ENCODE data around the gene WDR43. TPM values are rescaled to one million over a fixed set of nuclear protein-coding genes. Genes with fewer than 3 reads are reported as not detected.

Gene WDR43
- total RNA-seq, 6 experiments from 2014 or later: 17.9 to 23.8 (median 22.5) TPM

DNA sequence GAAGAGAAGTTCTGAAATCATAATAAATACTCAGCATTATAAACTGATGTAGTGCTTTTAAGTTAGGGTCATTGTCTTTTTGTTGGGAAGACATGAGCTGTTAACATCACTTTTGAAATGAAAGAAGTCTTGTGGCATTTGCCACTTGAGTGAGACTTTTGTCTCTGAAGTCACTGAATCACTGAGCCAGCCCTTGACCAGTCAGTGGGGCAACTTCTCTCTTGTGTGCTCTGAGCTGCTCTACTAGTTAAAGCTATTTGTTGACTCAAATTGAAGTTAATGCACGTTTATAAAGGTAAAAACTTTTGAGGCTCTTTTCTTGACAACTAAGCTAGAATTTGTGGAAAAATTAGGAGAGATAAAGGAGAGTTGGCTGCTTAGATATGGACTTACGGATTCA is 6.7 kb downstream of the WDR43 start:
- DNase-seq (no peak), ATAC-seq (no peak)
- Histone ChIP-seq H3K27me3 (no peaks in the 10 kb centered on the region), H3K9me3 (no peaks in the 10 kb centered on the region), H3K4me3 (no peak overlapping the region), H3K4me1 (peaks cover 0 to 31% (median 6%) of the 10 kb centered on the region in 4 donors), H3K36me3 (peaks cover 0 to 8% (median 3%) of the 10 kb centered on the region in 4 donors), H3K27ac (no peak overlapping the region)
- intact Hi-C loops (cut with DNase I): no loop called here
- 57% methylated on average over 2 of the region's 2 CpGs for WGBS (ENCODE audit: insufficient coverage, low coverage, low lambda C conversion rate, missing lambda C conversion rate)
- TF ChIP-seq POLR2A (IDR thresholded peaks at IDR 0.05): no peak
- TF ChIP-seq, protein P1, sequence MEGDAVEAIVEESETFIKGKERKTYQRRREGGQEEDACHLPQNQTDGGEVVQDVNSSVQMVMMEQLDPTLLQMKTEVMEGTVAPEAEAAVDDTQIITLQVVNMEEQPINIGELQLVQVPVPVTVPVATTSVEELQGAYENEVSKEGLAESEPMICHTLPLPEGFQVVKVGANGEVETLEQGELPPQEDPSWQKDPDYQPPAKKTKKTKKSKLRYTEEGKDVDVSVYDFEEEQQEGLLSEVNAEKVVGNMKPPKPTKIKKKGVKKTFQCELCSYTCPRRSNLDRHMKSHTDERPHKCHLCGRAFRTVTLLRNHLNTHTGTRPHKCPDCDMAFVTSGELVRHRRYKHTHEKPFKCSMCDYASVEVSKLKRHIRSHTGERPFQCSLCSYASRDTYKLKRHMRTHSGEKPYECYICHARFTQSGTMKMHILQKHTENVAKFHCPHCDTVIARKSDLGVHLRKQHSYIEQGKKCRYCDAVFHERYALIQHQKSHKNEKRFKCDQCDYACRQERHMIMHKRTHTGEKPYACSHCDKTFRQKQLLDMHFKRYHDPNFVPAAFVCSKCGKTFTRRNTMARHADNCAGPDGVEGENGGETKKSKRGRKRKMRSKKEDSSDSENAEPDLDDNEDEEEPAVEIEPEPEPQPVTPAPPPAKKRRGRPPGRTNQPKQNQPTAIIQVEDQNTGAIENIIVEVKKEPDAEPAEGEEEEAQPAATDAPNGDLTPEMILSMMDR (IDR thresholded peaks at IDR 0.05): no peak

DNA sequence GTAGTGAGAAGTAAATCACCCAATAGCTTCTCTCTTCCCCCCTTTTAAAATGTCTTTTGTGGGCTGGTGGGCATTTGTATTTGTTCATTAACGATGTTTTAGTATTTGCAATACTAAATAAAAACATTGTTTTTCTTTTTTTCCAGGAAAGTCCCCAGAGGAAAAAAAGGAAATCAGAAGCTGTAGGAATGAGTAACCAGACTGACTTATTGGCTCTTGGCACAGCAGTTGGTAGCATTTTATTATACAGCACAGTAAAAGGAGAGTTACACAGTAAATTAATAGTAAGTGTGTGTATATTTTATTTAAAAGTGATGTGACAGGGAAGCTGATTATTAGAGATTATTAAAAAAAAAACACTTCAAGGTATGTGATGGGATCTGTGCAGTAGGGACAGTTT is 7.4 kb downstream of the WDR43 start:
- no peaks in the 10 kb centered on the region for H3K27me3 ChIP-seq
- TF ChIP-seq, protein P1 (IDR thresholded peaks at IDR 0.05): no peak
- no peak for TF ChIP-seq POLR2A (IDR thresholded peaks at IDR 0.05)

DNA sequence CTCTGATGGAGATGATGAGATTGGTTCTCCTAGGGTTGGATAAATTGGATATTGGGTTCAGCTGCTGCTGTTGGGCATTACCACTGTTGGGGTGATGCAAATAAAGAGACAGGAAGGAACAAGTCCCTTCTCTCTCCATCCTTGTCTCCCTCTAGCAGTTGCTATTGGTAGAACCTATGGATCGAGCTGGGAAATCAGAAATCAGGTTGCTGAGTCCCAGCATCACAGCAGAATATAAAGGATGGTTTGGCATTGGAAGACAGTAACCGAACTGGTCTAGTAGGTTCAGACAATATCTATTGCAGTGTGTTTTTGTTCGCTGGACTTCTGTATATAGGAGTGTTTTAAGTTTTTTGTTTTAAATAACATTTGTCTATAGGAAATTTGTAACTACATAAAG is 8.1 kb downstream of the WDR43 start:
- H3K36me3 ChIP-seq: peaks cover 6 to 22% (median 13%) of the 10 kb centered on the region in 4 donors
- TF ChIP-seq POLR2A (IDR thresholded peaks at IDR 0.05): no peak
- TF ChIP-seq, protein P1 (IDR thresholded peaks at IDR 0.05): no peak
- no peak for DNase-seq

More for the DNA sequence above, 7.4 kb downstream of the WDR43 start:
- Histone ChIP-seq H3K4me1 (peaks cover 0 to 27% (median 3%) of the 10 kb centered on the region in 4 donors), H3K4me3 (no peak overlapping the region), H3K27ac (no peak overlapping the region), H3K36me3 (peaks cover 5 to 15% (median 9%) of the 10 kb centered on the region in 4 donors), H3K9me3 (no peaks in the 10 kb centered on the region)
- WGBS (ENCODE audit: insufficient coverage, low coverage, low lambda C conversion rate, missing lambda C conversion rate): 50% methylated on average over 1 of the region's 1 CpG
- intact Hi-C loops (cut with DNase I): no loop called here
- DNase-seq (no peak), ATAC-seq (no peak)

DNA sequence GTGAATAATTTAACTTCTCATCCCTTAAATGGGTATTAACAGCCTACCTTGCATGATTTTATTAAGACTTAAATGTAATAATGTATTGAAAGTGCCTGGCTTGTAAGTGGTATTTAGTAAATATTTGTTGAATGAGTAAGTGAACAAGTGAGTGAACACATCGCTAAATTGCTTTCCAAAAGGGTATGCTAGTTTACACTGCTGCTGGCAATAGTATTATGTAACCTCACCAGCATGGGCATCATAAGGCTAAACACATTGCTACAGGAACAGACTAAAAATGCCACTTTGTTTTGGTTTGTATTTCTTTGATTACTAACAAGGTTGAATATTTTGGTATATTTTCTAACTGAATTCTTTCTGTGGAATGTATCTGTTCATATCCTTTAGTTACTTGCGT is 9.8 kb downstream of the WDR43 start:
- H3K4me3 ChIP-seq: no peak overlapping the region
- WGBS (ENCODE audit: insufficient coverage, low coverage, low lambda C conversion rate, missing lambda C conversion rate): 55% methylated on average over 2 of the region's 2 CpGs
- H3K4me1 ChIP-seq: peaks cover 0 to 6% (median 0%) of the 10 kb centered on the region in 4 donors
- H3K27ac ChIP-seq: no peak overlapping the region
- intact Hi-C loops (cut with DNase I): no loop called here
- no peaks in the 10 kb centered on the region for H3K27me3 ChIP-seq
- no peak for DNase-seq
- H3K36me3 ChIP-seq: peaks cover 6 to 36% (median 17%) of the 10 kb centered on the region in 4 donors
- TF ChIP-seq POLR2A (IDR thresholded peaks at IDR 0.05): no peak
- H3K9me3 ChIP-seq: no peaks in the 10 kb centered on the region
- peak in 2 of 4 donors; percentile 77 to 87 for ATAC-seq

More for the DNA sequence above, 8.1 kb downstream of the WDR43 start:
- Histone ChIP-seq H3K4me3 (no peak overlapping the region), H3K9me3 (no peaks in the 10 kb centered on the region), H3K27ac (no peak overlapping the region), H3K4me1 (peaks cover 0 to 23% (median 2%) of the 10 kb centered on the region in 4 donors), H3K27me3 (no peaks in the 10 kb centered on the region)
- ATAC-seq: no peak
- intact Hi-C loops (cut with DNase I): no loop called here
- WGBS (ENCODE audit: insufficient coverage, low coverage, low lambda C conversion rate, missing lambda C conversion rate): 93% methylated on average over 3 of the region's 3 CpGs

DNA sequence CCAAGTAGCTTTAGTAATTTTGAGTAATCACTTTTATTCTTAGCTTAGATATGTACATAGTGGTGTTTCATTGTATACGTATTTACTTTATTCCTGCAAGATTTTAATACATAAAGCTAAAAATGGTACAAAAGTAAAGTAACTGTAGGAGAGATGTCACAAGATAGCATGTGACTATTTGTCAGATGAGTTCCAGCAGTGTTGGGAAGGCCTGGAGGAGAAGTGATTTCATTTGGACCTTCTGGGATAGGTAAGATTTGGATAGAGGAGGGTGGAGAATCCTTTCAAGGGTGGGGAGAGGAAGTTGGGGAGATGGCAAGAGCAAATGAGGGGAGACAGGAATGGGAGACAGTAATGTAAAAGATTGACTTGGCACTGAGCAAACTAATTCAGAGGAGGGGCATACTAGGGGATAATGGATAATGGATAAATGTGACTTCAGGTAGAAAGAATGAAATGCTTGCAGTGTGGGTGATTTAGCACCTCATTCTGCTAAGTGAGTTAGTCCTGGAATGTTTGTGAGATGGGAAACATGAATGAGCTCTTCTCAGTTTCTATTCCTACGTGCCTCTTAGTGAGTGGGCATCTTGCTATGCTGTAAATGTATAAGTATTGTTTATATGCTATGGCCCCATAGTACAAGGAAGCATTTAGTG is 10.5 kb downstream of the WDR43 start:
- Histone ChIP-seq H3K4me3 (no peak overlapping the region), H3K27ac (no peak overlapping the region), H3K9me3 (no peaks in the 10 kb centered on the region), H3K36me3 (peaks cover 6 to 42% (median 17%) of the 10 kb centered on the region in 4 donors), H3K4me1 (peaks cover 0 to 2% (median 0%) of the 10 kb centered on the region in 4 donors), H3K27me3 (no peaks in the 10 kb centered on the region)
- DNase-seq (no peak), ATAC-seq (no peak)
- 83% methylated on average over 2 of the region's 2 CpGs for WGBS (ENCODE audit: insufficient coverage, low coverage, low lambda C conversion rate, missing lambda C conversion rate)
- intact Hi-C loops (cut with DNase I): no loop called here
- no peak for TF ChIP-seq POLR2A (IDR thresholded peaks at IDR 0.05)
- TF ChIP-seq, protein P1 (IDR thresholded peaks at IDR 0.05): no peak

All from right lobe of liver (tissue), 6 donors.